Measurements from ENCODE around the gene KAT14. TPM values are rescaled to one million over a fixed set of nuclear protein-coding genes. Genes with fewer than 3 reads are reported as not detected.
A peak's percentile ranks its signal among the peaks of the same experiment; 100 is the strongest.
"Not testable (repeated sequence)": the region's sequence is repeated elsewhere in the genome, so short reads cannot be mapped to it uniquely, and the experiment has no call there.

Gene KAT14
- total RNA-seq: 10.4 TPM

- DNase-seq: peak; percentile 88
Measured at GRCh38 chr20:18137412-18138265, at the start of gene KAT14, which contains the start of gene PET117. Gene KAT14, plus strand, starts transcription at chr20:18137863. Its CDS starts 4,798 bp downstream, at chr20:18142661. Gene PET117, plus strand, starts transcription at chr20:18137863. Its CDS starts 93 bp downstream, at chr20:18137956.

DNA sequence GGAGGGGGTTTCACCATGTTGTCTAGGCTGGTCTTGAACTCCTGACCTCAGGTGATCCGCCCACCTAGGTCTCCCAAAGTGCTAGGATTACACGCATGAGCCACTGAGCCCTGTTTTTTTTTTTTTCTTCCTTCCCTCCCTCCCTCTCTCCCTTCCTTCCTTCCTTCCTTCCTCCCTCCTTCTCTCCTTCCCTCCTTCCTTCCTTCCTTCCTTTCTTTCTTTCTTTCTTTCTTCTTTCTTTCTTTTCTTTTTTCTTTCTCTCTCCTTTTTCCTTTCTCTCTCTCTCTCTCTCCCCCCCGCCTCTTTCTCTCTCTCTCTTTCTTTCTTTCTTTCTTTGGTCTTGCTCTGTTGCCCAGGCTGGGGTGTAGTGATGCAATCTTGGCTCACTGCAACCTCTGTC lies 49.4 kb upstream of the KAT14 start:
- not testable (repeated sequence) for DNase-seq

DNA sequence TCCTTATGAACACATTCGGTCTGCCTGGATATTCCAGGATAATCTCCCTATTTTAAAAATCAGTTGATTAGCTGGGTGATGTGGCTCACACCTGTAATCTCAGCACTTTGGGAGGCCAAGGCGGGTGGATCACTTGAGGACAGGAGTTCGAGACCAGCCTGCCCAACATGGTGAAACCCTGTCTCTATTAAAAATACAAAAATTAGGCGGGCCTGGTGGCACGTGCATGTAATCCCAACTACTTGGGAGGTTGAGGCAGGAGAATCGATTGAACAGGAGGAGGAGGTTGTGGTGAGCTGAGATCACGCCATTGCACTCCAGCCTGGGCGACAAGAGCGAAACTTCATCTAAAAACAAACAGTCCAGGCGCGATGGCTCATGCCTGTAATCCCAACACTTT lies 48.8 kb upstream of the KAT14 start:
- DNase-seq: not testable (repeated sequence)

DNA sequence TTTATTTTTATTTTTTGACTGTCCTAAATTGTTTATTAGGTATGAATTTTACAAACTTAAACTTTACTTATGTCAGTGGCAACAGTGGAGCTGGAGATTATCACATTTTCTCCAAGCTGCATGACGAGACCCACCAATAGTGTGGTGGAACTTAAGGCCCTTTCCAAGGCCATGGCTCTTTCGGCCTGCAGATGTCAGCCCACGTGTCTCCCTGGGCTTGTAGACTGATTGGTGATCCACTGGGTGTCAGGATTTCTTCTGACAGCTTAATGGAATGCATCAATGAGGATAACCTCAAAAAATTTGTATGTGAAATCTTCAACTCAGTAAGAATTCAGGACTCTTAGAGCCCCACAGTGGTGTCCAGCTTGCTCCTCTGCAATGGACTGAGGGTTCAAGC lies 47.6 kb upstream of the KAT14 start:
- DNase-seq: no peak

- no peak for DNase-seq
Measured at GRCh38 chr20:18090477-18090876, 47.2 kb upstream of the KAT14 start.

DNA sequence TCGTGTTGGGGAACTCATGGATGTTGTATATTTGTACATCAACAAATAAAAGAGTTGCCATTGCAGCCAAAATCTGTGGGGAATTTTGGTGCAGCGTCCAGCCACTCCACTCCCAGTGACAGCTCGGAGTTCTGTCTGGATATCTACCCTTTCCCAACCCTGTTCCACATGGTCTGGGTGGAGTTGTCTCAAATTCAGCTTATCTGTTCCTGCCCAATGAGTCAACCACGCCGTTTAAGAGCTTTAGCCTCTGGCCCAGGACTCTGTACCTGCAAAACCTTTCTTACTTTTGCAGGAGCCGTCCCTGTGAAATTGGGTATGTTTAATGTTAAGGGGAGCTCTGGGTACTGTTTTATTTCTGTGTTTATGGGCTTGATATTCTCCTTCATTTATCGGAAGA lies 46.0 kb upstream of the KAT14 start:
- no peak for DNase-seq

DNA sequence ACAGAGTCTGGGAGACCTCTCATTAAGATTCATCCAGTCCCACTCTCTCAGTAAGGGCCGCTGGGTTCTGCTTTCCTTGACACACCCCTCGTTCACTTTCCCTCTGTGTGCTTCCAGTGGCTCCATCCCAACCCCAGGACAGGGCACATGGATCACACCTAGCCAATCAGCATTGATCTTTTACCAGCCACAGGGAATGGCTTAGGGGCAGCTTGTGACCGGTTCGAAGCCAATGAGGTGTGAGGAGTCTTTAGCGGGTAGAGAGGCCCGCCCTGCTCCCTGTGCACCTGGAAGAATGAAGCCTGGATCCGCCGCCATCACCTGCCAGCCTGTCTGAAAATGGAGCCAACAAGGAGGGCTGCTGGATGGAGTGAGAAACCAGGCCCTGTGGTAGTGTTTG lies 44.8 kb upstream of the KAT14 start:
- DNase-seq: no peak

- no peak for DNase-seq
Measured at GRCh38 chr20:18093388-18093787, 44.3 kb upstream of the KAT14 start.

GRCh38 chr20:18094191-18094590 lies 43.5 kb upstream of the KAT14 start:
- DNase-seq: no peak

GRCh38 chr20:18100569-18100968 lies 37.1 kb upstream of the KAT14 start:
- DNase-seq: not testable (repeated sequence)

DNA sequence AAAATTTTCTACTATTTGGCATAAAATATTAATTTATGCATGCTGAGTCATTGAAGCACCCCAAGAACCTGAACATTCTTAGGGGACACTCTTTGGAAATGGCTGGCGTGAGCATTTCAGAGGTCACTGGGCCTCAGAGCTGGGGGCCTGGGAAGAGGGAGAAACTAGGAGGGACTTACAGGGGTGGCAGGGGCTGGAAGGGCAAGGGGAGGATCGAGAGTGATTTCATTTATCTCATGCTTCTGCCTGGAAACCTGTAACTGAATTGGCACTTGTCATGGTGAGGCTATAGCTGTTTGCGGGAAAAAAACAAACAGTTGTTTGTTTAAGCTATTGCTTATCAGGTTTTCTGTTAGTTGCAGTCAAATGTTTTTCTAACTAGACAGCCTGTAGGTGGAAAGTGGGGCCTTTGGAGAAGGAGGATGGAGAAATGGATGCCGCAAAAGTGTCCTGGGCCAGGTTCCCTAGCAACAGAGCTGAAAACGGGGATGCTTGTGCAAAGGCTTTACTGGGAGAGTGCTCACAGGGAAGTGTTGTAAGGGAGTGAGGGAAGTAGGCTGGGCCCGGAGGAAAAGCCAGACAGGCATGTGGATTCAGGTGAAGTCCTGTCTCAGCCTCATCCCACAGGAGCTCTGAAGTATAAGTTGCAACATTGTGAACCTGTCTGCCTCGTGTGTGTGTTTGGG lies 36.4 kb upstream of the KAT14 start:
- no peak for DNase-seq

DNA sequence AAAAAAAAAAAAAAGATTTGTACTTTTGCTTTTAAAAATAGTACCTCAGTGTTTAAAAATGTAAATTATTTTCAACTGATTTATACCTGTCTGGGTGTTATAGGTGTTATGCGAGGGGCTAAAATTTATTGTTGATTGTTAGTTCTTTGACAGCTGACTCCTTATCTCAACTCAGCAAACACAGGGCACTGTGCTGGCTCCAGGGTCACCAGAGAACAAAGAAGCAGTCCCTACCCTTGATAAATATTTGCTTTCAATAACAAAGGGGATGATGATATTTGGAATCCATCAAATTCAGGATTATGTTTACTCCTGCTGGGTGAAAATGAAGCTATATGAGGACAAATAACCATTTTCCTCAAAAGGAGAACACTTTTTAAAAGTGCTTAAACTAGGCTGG lies 34.2 kb upstream of the KAT14 start:
- DNase-seq: no peak

DNA sequence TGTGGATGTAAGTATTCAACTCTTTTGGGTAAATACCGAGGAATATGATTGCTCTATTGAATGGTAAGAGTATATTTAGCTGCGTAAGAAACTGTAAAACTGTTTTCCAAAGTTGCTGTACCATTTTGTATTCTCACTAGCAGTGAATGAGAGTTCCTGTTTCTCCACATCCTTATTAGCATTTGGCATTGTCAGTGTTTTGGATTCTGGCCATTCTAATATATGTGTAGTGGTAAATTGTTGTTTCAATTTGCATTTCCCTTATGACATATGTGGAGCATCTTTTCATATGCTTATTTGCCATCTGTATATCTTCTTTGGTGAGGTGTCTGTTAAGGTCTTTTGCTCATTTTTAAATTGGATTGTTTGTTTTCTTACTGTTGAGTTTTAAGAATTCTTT lies 29.3 kb upstream of the KAT14 start:
- no peak for DNase-seq

DNA sequence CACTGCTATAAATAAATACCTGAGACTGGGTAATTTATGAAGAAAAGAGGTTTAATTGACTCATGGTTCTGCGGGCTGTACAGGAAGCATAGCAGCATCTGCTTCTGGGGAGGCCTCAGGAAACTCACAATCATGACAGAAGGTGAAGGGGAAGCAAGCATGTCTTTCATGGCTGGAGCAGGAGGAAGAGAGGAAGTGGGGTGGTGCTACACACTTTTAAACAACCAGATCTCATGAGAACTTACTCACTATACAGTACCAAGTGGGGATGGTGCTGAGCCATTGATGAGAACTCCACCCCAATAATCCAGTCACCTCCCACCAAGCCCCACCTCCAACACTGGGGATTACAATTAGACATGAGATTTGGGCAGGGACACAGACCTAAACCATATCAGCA lies 9.1 kb upstream of the KAT14 start:
- DNase-seq: not testable (repeated sequence)

DNA sequence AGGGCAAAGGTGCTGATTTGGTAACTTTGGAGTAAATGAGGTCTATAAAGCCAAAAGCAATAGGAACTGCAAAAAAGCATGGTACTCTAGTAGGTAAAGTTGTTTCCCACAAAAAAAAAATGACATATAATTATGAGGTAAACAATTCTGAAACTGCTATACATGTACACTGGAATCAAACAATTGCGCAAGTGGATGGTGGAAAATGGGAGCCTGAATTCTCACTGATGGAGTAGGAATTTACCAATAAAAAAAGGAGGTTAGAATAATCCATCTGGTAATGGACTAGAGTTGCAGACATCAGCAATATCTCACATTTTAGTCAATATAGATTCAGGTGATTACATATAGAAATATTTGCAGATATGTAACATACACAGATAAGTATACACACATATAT lies 5.0 kb upstream of the KAT14 start:
- no peak for DNase-seq

DNA sequence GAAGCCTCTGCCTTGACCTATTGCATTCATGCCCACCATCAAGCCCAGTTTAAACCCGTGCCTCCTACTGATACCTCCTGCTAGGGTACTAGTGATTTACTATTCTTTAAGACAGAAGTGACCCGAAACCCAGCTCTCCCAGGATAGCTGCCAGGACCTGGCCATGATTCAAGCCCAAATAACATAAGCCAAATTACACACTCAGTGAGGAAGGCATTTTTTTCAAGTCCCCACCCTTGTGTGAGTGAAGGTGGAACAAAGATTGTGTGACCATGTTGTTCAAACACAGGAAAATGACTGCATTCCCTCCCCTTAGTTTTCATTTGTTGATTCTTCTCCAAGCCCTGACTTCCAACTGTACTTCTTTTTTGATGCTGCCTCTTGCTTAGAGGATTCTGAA lies 3.7 kb upstream of the KAT14 start:
- no peak for DNase-seq

DNA sequence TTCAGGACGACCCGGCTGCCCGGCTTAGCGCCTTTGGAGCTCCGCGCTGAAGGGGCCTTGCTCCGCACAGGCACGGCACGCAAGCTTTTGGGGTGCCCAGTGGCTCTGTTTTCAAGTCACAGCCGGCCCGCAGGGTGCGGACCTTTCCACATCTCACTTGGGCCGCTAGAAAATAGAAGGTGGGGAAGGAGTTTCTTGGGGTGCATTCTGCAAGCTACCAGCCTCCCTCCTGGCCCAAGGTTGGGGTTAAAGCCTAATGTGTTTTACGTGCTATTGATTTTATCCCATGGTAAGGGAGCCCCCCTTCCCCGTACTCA lies 561 bp downstream of the KAT14 start:
- DNase-seq: no peak

DNA sequence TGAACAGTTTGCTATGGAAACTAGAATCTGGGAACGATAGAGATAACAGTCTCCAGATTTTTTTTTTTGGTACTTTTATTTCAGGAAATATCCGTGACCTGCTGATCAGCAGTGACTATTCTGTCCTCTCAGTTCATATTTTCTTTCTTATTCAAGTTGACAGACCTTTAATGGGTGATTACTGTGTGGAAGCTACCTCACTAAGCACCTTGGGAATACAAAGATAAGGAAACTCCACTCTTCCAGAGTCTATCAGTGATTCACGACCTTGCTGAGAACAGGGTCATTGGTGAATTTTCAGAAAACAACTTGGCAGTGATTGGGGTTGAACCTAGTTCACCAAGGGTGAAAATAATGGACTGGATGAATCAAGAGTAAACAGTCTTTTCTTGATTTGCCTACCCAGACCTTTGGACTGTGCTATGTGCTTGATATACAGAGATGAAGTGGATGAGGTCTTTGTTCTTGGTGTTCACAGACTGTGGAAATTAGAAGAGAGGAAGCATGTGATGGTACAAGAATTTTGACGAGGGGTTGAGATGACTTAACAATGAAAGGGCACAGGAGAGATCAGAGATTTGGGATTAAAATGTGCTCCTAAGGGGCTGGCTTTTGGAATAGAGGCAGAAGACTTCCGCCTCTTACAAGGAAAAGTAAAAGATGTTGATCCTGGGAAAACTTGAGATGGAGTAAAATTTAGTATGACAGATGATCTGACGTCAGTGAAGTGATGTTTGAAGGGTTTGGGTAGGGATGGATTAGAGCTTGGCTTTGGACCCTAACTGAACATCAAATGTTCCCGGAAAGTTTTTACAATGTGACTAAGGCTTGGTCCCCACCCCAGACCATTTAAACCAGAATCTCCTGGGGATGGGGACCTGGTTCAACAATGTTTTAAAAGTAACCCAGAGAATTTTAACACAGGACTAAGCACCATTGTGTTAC lies 1.2 kb downstream of the KAT14 start:
- DNase-seq: no peak

GRCh38 chr20:18139832-18140231 lies 2.2 kb downstream of the KAT14 start:
- DNase-seq: no peak

DNA sequence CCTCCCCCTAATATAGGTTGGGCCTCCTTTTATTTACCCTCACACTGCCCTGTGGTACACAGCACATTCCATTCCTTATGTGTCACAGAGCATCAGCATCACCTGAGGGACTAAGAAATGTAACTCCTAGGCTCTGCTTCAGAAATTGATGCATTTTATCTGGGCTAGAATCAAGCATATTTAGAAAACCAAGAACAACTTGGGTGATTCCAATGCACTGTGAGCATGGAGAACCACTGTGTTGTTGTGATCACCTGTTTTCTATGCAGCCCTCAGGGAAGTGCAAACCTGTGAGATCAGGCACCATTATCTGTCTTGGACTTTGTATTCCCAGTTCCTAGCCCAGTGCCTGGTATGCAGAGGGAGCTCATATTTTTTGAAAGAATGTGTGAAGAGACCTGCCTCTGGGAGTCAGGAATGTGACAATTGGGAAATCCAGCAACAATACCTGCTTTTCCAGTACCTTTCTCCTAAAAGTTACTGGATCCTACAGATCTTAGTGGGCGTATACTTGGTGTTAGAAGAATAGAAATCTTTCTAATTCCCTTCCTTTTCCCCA lies 7.0 kb downstream of the KAT14 start:
- DNase-seq: no peak

GRCh38 chr20:18154342-18154741 lies 16.7 kb downstream of the KAT14 start:
- DNase-seq: no peak

GRCh38 chr20:18156045-18156444 lies 18.4 kb downstream of the KAT14 start:
- DNase-seq: no peak
